Coronary artery (tissue), 2 donors: ENCODE results near the gene SMARCA5.

ENCODE experiments used
- DNase-seq: peaks from one replicate; pipeline ENCODE4 v3.0.0-alpha.2; 2017; ENCODE audit warnings: low spot score
- H3K27ac ChIP-seq, 2 donors: fragments of 200-600 bp; sonication (generic); one replicate each; pipeline ENCODE4 v1.5.1; 2016 to 2019
- H3K4me3 ChIP-seq: fragments of 200-600 bp; sonication (generic); 2 replicates; pipeline ENCODE4 v1.5.1; 2016; ENCODE audit warnings: mild to moderate bottlenecking, moderate library complexity
- TF ChIP-seq, protein P1 (sequence below): fragments of 200-600 bp; sonication (generic); IDR thresholded peaks from one replicate; pipeline ENCODE4 v1.5.1; 2019; ENCODE audit warnings: antibody characterized with exemption

The SMARCA5 gene

DNA sequence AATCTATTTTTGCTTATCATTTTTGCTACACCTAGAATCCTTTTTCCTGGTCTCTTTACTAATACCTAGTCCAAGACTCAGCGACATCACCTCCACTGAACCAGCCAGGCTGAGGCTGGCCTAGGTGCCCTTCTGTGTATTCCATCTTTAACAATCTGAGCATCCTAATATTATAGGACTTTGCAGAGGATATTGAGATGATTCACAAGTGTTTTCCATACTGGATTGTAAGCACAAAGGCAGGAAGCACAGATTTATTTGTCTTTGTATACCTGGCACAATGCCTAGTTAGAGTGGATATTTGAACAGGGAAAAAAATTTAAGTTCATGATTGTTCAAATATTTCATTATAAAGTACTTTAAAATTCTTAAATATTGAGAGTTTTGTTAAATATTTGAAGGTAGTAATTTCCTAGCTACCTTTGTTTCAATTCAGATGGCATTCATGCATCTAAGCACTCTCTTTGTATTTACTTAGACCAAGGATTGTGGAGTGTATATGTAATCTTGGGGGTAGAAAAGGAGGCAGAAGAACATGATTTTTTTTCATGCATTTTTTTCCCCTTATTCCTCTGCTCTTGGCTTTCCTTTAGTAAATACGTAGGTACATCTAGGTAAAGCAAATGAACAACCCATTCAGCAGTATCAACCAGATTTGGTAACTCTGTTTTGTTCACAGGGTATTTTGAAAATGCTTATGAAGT lies 18.4 kb downstream of the SMARCA5 start:
- no peak for DNase-seq
- H3K4me3 ChIP-seq, result no peak overlapping the region

DNA sequence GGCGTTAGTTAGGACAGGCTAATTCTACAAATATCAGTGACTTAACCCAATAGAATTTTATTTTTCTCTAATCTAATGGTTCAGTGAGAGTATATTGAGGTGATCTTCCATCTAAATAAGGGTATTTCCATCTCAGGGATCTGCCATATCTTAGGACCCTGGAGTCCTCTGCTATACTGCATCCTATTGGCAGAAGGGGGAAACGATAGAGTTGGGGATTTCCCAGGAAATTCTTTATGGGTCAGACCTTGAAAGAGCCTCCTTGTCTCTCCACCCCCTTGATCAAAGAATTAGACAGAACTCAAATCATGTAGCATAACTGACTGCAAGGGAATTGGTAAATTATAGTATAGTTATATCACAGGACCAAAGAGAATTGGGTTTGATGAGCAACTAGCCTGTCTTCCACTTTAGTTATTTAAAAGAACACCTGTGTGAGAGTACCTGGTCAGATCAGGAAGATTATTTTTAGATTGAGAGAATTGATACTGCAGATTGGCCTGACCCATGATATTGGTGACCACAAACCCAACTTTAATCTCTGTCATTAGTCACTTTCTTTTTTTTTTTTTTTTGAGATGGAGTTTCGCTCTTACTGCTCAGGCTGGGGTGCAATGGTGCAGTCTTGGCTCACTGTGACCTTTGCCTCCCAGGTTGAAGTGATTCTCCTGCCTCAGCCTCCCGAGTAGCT lies 25.6 kb downstream of the SMARCA5 start:
- H3K4me3 ChIP-seq, result no peak overlapping the region
- TF ChIP-seq, protein P1, sequence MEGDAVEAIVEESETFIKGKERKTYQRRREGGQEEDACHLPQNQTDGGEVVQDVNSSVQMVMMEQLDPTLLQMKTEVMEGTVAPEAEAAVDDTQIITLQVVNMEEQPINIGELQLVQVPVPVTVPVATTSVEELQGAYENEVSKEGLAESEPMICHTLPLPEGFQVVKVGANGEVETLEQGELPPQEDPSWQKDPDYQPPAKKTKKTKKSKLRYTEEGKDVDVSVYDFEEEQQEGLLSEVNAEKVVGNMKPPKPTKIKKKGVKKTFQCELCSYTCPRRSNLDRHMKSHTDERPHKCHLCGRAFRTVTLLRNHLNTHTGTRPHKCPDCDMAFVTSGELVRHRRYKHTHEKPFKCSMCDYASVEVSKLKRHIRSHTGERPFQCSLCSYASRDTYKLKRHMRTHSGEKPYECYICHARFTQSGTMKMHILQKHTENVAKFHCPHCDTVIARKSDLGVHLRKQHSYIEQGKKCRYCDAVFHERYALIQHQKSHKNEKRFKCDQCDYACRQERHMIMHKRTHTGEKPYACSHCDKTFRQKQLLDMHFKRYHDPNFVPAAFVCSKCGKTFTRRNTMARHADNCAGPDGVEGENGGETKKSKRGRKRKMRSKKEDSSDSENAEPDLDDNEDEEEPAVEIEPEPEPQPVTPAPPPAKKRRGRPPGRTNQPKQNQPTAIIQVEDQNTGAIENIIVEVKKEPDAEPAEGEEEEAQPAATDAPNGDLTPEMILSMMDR, result no peak
- DNase-seq, result no peak
- no peak overlapping the region for H3K27ac ChIP-seq

More for the DNA sequence above, 18.4 kb downstream of the SMARCA5 start:
- H3K27ac ChIP-seq, result no peak overlapping the region
- TF ChIP-seq, protein P1, result no peak

DNA sequence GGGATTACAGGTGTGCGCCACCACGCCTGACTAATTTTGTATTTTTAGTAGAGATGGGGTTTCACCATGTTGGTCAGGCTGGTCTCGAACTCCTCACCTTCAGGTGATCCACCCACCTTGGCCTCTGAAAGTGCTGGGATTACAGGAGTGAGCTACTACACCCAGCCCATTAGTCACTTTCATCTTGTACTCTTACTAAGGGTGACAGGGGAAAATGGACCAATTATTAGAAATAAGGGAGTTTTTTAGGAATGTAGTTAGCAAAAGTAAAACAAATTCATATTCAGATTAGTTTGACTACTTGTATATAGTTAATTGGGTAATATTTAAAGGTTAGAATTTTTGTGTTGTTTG lies 26.1 kb downstream of the SMARCA5 start:
- DNase-seq, result no peak
- Histone ChIP-seq H3K27ac (no peak overlapping the region), H3K4me3 (no peak overlapping the region)
- TF ChIP-seq, protein P1, result no peak

DNA sequence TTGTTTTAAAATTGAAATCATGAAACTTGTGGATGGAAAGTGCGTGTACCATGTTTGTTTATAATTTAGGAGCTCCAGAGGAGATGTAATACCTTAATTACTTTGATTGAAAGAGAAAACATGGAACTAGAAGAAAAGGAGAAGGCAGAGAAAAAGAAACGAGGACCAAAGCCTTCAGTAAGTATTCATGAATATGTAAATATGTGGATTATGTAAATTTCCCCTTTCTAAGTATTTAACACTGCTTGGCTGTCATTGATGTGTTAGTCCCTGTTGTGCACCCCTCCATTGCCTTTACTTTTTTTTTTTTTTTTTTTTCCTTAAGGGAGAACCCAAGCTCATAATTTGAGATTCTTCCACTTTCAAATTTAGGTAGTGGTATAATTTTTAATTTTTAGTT lies 36.4 kb downstream of the SMARCA5 start:
- H3K4me3 ChIP-seq, result no peak overlapping the region
- no peak overlapping the region for H3K27ac ChIP-seq
- TF ChIP-seq, protein P1, result no peak
- DNase-seq, result no peak

DNA sequence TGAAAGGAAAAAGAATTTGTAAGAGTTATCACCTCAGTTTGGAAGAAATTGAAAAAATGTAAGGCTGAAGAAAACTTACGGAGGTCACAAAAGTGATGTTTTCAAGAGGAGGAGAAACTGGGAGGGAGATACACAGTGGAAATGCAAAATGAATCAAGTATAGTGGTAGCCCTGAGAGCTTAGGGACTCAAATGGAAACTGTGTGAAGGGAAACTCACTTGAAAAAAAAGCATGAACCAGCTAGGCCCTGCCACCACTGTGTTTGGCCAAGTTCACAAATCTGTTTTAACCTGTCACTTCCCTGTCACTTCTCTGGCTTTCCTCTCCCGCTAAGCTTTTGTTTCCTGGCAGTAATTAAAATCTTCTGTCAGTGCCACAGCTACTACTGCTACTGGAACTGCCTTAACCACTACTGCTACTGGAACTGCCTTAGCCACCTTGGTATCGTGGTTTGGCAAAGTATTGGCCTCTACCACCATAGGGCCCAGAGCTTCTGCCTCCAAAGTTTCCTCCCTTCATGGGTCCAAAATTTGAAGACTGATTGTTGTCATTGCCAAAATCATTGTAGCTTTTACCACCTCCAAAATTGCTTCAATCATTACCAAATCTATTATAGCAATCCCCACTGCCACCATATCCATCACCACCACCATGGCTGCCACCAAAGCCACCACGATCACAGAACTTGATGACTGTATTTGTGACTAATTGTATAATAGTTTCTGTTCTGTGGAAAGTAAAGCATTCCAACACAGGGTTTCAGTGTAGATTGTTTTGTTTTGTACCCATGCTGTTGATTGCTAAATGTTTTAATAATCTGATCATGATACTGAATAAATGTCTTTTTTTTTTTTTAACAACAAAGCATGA lies 41.5 kb downstream of the SMARCA5 start:
- H3K4me3 ChIP-seq, result no peak overlapping the region
- H3K27ac ChIP-seq, result no peak overlapping the region
- DNase-seq, result no peak
- TF ChIP-seq, protein P1, result no peak

DNA sequence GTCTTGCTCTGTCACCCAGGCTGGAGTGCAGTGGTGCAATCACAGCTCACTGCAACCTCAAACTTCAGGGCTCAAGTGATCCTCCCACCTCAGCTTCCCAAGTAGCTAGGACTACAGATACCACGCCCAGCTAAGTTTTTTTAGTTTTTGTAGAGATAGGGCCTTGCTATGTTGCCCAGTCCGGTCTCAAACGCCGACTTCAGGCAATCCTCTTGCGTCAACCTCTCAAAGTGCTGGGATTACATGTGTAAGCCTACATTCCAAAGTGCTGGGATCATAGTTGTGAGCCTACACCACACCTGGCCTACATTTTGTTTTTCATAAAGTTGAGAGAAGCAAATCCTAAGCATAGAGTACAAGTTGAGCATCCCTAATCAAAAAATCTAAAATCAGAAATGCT lies 42.2 kb downstream of the SMARCA5 start:
- H3K4me3 ChIP-seq, result no peak overlapping the region
- TF ChIP-seq, protein P1, result no peak
- no peak for DNase-seq
- no peak overlapping the region for H3K27ac ChIP-seq
